ENCODE measurements around the gene KCNE4. TPM values are rescaled to one million over a fixed set of nuclear protein-coding genes. Genes with fewer than 3 reads are reported as not detected.

Gene KCNE4
- polyA plus RNA-seq, 1 of the 3 experiments (the other 2 are of a cell fraction), result 0.20 TPM

DNA sequence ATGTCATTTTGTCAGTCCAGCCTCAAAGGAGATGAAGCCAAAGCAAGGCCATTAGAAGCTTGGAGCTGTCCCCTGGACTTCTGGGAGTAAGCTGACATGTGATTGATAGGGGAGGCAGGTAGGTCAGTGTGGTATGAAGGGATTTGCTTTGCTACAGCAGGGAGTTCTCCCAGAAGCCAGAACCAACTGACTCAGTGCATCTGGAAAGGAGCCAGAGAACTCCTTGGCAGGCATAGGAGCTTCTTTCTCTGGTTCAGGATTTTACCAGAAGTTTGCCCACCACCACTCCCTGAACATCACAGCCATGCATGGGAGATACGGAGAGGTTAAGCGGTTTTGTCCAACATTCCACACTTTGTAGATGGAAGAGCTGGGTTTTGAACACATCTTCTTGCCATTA, 24.5 kb upstream of the KCNE4 start:
- Histone ChIP-seq H3K4me1 (ENCODE audit: control insufficient read depth in 1 of 2, insufficient read depth in 2 of 2, low read depth in 1 of 2, low read length in 1 of 2) (peaks cover 0 to 11% of the 10 kb centered on the region in 2 experiments; a peak in 2 of 4 replicates), H3K27me3 (ENCODE audit: insufficient read depth) (no peaks in the 10 kb centered on the region), H3K4me2 (no peak overlapping the region; the same call in 1 of the 2 replicates), H2AFZ (ENCODE audit: low read depth) (no peak overlapping the region), H3K9ac (no peak overlapping the region), H3K27ac (ENCODE audit: low read depth in 2 of 2, low read length in 1 of 2) (peak overlapping the region in 1 of 2 experiments; percentile 40; a peak in 1 of 4 replicates), H3F3A (replicated peaks; ENCODE audit: insufficient read depth) (peaks cover 8% of the 10 kb centered on the region), H3K79me2 (ENCODE audit: insufficient read depth) (no peaks in the 10 kb centered on the region), H3K9me3 (no peaks in the 10 kb centered on the region), H3K36me3 (replicated peaks in 1 of 2; ENCODE audit: control insufficient read depth in 1 of 2, insufficient read depth in 2 of 2, low read length in 1 of 2) (no peaks in the 10 kb centered on the region), H3K4me3 (ENCODE audit: low read depth in 2 of 2, low read length in 1 of 2) (no peak overlapping the region), H3K9me2 (no peaks in the 10 kb centered on the region), H4K20me1 (ENCODE audit: insufficient read depth) (no peaks in the 10 kb centered on the region)
- TF ChIP-seq, protein P1, sequence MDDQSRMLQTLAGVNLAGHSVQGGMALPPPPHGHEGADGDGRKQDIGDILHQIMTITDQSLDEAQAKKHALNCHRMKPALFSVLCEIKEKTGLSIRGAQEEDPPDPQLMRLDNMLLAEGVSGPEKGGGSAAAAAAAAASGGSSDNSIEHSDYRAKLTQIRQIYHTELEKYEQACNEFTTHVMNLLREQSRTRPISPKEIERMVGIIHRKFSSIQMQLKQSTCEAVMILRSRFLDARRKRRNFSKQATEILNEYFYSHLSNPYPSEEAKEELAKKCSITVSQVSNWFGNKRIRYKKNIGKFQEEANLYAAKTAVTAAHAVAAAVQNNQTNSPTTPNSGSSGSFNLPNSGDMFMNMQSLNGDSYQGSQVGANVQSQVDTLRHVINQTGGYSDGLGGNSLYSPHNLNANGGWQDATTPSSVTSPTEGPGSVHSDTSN (IDR thresholded peaks at IDR 0.05), result peak; percentile 92
- TF ChIP-seq FOXJ3 (CRISPR knock-in tag; IDR thresholded peaks at IDR 0.05) (no peak), JUND (IDR thresholded peaks at IDR 0.05) (peak; percentile 63; the same call in 1 of the 2 replicates), NFIC (IDR thresholded peaks at IDR 0.05; ENCODE audit: borderline replicate concordance) (peak; percentile 89), SIN3A (IDR thresholded peaks at IDR 0.05; ENCODE audit: borderline replicate concordance, low read depth, low read length) (no peak), MEF2A (IDR thresholded peaks at IDR 0.05; ENCODE audit: borderline replicate concordance, low read depth) (no peak), FOSL2 (IDR thresholded peaks at IDR 0.05; ENCODE audit: borderline replicate concordance, low read depth) (peak; percentile 53; the same call in 1 of the 2 replicates), TCF12 (IDR thresholded peaks at IDR 0.05) (peak; percentile 54; the same call in 1 of the 2 replicates)
- TF ChIP-seq, protein P2, sequence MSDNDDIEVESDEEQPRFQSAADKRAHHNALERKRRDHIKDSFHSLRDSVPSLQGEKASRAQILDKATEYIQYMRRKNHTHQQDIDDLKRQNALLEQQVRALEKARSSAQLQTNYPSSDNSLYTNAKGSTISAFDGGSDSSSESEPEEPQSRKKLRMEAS (IDR thresholded peaks at IDR 0.05; ENCODE audit: low read depth), result 0 out of 2 replicates have a peak, but pooled peaks have one; percentile 40
- DNase-seq, result no peak
- CTCF ChIA-PET, result no interaction called here
- 89% methylated on average over 2 of the region's 2 CpGs for WGBS (ENCODE audit: low lambda C conversion rate)
- POLR2A ChIA-PET, result no interaction called here

DNA sequence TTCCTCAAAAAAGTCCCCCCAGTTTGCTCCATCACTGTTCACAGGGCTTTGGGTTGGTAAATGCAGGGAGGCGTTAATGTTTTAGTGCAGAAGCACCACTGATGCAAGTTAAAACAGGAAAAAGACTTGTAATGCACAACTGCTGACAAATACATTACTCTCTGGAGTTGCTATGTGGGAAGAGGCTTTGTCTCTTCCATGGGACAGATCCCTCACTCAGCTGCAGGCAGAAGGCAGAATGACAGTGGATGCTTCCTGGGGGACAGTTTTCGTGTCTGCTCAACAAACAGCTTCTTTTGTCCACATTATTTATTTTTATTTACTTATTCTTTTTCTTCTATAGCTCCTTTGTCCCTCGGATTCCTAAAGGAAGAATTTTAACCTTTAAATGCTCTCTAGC, 22.7 kb upstream of the KCNE4 start:
- Histone ChIP-seq H3K9me2 (no peaks in the 10 kb centered on the region), H3K4me1 (ENCODE audit: control insufficient read depth in 1 of 2, insufficient read depth in 2 of 2, low read depth in 1 of 2, low read length in 1 of 2) (peaks cover 0 to 15% of the 10 kb centered on the region in 2 experiments; a peak in 2 of 4 replicates), H3K4me3 (ENCODE audit: low read depth in 2 of 2, low read length in 1 of 2) (no peak overlapping the region), H4K20me1 (ENCODE audit: insufficient read depth) (no peaks in the 10 kb centered on the region), H3K9me3 (no peaks in the 10 kb centered on the region), H2AFZ (ENCODE audit: low read depth) (no peak overlapping the region), H3K27me3 (ENCODE audit: insufficient read depth) (no peaks in the 10 kb centered on the region), H3F3A (replicated peaks; ENCODE audit: insufficient read depth) (peaks cover 10% of the 10 kb centered on the region), H3K36me3 (replicated peaks in 1 of 2; ENCODE audit: control insufficient read depth in 1 of 2, insufficient read depth in 2 of 2, low read length in 1 of 2) (no peaks in the 10 kb centered on the region), H3K79me2 (ENCODE audit: insufficient read depth) (no peaks in the 10 kb centered on the region), H3K9ac (no peak overlapping the region), H3K4me2 (no peak overlapping the region), H3K27ac (ENCODE audit: low read depth in 2 of 2, low read length in 1 of 2) (no peak overlapping the region)
- ChIA-PET POLR2A (no interaction called here), CTCF (no interaction called here)
- TF ChIP-seq YY1 (IDR thresholded peaks at IDR 0.05; ENCODE audit: low read depth), result no peak
- TF ChIP-seq TEAD4 (IDR thresholded peaks at IDR 0.05; ENCODE audit: borderline replicate concordance, insufficient read depth), result no peak
- no peak for TF ChIP-seq RAD21 (IDR thresholded peaks at IDR 0.05; ENCODE audit: low read length)
- no peak for TF ChIP-seq NFIC (IDR thresholded peaks at IDR 0.05; ENCODE audit: borderline replicate concordance)
- no peak for TF ChIP-seq FOXM1 (IDR thresholded peaks at IDR 0.05; ENCODE audit: low read depth)
- no peak for TF ChIP-seq EZH2phosphoT487 (IDR thresholded peaks at IDR 0.05; ENCODE audit: borderline replicate concordance, low read depth)
- WGBS (ENCODE audit: low lambda C conversion rate), result 52% methylated on average over 3 of the region's 3 CpGs
- no peak for DNase-seq

All from SK-N-SH (cell line).